Measurements from ENCODE around the gene MFAP4.

DNA sequence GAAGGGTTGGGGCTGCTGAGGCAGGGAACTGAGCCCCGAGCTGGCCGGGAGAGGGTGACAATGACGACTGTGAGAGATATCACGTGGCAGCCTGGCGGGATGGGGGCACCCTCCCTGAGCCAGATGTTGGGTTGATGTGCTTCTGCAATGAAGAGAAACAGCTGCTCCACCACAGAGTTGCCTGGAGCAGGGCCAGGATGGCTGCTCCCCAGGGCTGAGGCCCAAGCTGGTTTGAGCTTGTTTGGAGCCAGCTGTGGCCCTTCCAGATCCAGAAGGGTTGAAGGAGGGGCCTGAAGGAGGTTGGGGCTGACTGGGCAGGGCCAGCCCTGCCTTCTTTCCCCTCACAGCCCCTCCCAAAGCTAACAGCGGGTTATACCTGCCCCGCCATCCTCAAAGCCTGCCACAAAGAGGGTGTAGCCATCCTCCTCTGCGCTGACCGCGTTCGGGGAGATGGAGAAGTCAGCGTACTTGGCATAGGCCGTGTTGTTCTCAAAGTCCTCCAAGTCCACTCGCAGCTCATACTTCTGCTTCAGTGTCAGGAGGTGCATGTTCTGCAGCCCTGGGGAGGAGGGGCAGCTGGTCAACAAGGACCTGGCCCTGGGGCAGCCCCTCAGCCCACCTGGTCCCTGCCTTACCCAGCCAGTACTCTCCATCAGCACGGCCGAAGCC is 2.1 kb downstream of the MFAP4 start:
- TF ChIP-seq, protein P1, sequence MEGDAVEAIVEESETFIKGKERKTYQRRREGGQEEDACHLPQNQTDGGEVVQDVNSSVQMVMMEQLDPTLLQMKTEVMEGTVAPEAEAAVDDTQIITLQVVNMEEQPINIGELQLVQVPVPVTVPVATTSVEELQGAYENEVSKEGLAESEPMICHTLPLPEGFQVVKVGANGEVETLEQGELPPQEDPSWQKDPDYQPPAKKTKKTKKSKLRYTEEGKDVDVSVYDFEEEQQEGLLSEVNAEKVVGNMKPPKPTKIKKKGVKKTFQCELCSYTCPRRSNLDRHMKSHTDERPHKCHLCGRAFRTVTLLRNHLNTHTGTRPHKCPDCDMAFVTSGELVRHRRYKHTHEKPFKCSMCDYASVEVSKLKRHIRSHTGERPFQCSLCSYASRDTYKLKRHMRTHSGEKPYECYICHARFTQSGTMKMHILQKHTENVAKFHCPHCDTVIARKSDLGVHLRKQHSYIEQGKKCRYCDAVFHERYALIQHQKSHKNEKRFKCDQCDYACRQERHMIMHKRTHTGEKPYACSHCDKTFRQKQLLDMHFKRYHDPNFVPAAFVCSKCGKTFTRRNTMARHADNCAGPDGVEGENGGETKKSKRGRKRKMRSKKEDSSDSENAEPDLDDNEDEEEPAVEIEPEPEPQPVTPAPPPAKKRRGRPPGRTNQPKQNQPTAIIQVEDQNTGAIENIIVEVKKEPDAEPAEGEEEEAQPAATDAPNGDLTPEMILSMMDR (IDR thresholded peaks at IDR 0.05), result no peak
- TF ChIP-seq POLR2A (IDR thresholded peaks at IDR 0.05), result peak in 1 of 2 donors; percentile 9

Measured in vagina (tissue), 2 donors.